Measurements from ENCODE around the gene ZFP36L2.

DNA sequence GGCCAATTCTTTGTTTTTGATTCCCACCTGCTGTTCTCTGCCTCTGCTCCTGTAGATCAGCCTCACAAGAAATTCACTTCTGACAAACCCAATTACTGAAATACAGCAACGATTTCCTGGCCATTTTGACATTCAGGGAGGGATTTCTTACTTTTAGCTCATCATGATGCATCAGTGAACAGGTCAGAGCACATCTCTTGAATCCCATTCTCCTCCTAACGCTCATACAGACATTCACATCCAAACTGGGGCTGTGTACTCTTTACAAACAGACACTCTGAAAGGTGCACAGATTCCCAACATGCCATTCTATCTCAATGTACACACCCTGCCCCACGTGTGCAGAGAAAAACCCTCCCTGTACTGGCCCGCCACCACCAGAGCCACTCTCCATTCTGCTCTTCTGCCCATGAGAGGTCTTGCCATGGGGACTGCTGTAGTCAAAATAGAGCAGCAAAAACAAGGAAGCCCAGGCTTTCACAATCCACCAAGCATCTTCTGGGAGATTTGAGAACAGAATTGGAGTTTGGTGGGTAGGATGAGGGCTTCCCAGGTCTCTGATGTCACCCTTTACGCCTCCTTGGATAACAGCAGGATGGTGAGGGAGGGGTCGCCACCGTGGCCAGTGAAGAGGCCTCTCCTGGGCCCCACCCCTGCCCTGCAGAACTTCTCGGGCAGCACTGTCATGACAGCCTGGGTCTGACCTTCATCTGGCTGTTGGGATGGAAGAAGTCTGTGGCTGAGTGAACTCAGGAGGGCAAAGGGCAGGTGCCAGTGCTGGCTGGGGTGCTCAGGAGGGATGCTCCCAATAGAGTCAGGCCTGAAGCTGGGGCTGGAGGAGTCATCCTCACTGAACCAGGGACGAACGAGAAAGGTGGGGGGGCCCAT, 41.9 kb upstream of the ZFP36L2 start:
- TF ChIP-seq TAF1 (IDR thresholded peaks at IDR 0.05; ENCODE audit: control insufficient read depth, extremely low read depth, insufficient read depth, low read length, severe bottlenecking): no peak
- TF ChIP-seq THRAP3 (IDR thresholded peaks at IDR 0.05; ENCODE audit: borderline replicate concordance): no peak
- no peak for TF ChIP-seq SIN3A (IDR thresholded peaks at IDR 0.05; ENCODE audit: borderline replicate concordance in 2 of 2, control insufficient read depth in 1 of 2, low read depth in 2 of 2, low read length in 2 of 2)
- no peak for TF ChIP-seq CEBPB (tag; IDR thresholded peaks at IDR 0.05)
- TF ChIP-seq, protein P1, sequence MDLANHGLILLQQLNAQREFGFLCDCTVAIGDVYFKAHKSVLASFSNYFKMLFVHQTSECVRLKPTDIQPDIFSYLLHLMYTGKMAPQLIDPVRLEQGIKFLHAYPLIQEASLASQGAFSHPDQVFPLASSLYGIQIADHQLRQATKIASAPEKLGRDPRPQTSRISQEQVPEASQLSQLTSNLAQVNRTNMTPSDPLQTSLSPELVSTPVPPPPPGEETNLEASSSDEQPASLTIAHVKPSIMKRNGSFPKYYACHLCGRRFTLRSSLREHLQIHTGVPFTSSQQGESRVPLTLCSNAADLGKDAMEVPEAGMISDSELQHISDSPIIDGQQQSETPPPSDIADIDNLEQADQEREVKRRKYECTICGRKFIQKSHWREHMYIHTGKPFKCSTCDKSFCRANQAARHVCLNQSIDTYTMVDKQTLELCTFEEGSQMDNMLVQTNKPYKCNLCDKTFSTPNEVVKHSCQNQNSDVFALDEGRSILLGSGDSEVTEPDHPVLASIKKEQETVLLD (IDR thresholded peaks at IDR 0.05): no peak
- no peak for TF ChIP-seq GATA2 (CRISPR knock-in tag; IDR thresholded peaks at IDR 0.05)
- TF ChIP-seq ZNF239 (CRISPR knock-in tag; IDR thresholded peaks at IDR 0.05): no peak
- TF ChIP-seq, protein P2, sequence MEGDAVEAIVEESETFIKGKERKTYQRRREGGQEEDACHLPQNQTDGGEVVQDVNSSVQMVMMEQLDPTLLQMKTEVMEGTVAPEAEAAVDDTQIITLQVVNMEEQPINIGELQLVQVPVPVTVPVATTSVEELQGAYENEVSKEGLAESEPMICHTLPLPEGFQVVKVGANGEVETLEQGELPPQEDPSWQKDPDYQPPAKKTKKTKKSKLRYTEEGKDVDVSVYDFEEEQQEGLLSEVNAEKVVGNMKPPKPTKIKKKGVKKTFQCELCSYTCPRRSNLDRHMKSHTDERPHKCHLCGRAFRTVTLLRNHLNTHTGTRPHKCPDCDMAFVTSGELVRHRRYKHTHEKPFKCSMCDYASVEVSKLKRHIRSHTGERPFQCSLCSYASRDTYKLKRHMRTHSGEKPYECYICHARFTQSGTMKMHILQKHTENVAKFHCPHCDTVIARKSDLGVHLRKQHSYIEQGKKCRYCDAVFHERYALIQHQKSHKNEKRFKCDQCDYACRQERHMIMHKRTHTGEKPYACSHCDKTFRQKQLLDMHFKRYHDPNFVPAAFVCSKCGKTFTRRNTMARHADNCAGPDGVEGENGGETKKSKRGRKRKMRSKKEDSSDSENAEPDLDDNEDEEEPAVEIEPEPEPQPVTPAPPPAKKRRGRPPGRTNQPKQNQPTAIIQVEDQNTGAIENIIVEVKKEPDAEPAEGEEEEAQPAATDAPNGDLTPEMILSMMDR (IDR thresholded peaks at IDR 0.05 in 2 of 3, conservative IDR thresholded peaks at IDR 0.05 in 1 of 3; ENCODE audit: insufficient read depth in 2 of 3, low read depth in 1 of 3, low read length in 3 of 3): no peak
- no peak for TF ChIP-seq TCF7L2 (IDR thresholded peaks at IDR 0.05; ENCODE audit: low read depth, low read length)
- TF ChIP-seq, protein P3, sequence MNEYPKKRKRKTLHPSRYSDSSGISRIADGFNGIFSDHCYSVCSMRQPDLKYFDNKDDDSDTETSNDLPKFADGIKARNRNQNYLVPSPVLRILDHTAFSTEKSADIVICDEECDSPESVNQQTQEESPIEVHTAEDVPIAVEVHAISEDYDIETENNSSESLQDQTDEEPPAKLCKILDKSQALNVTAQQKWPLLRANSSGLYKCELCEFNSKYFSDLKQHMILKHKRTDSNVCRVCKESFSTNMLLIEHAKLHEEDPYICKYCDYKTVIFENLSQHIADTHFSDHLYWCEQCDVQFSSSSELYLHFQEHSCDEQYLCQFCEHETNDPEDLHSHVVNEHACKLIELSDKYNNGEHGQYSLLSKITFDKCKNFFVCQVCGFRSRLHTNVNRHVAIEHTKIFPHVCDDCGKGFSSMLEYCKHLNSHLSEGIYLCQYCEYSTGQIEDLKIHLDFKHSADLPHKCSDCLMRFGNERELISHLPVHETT (CRISPR knock-in tag; conservative IDR thresholded peaks at IDR 0.05 in 1 of 2, IDR thresholded peaks at IDR 0.05 in 1 of 2): no peak
- TF ChIP-seq, protein P4, sequence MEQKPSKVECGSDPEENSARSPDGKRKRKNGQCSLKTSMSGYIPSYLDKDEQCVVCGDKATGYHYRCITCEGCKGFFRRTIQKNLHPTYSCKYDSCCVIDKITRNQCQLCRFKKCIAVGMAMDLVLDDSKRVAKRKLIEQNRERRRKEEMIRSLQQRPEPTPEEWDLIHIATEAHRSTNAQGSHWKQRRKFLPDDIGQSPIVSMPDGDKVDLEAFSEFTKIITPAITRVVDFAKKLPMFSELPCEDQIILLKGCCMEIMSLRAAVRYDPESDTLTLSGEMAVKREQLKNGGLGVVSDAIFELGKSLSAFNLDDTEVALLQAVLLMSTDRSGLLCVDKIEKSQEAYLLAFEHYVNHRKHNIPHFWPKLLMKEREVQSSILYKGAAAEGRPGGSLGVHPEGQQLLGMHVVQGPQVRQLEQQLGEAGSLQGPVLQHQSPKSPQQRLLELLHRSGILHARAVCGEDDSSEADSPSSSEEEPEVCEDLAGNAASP (IDR thresholded peaks at IDR 0.05): no peak
- TF ChIP-seq CAMTA2 (CRISPR knock-in tag; conservative IDR thresholded peaks at IDR 0.05): no peak
- TF ChIP-seq NR2F6 (CRISPR knock-in tag; IDR thresholded peaks at IDR 0.05): no peak

Data from K562 (cell line).